HEK293T (cell line): Measurements from ENCODE around the gene KCNMA1.

Experiments used
- BHLHE40 ChIP-seq: fragments of 450-650 bp; IDR thresholded peaks from 2 replicates; pipeline ENCODE4 v1.6.1; 2016; ENCODE audit warnings: mild to moderate bottlenecking, moderate library complexity, borderline replicate concordance
- CTBP1 ChIP-seq: fragments of 450-650 bp; IDR thresholded peaks from 2 replicates; pipeline ENCODE4 v1.6.1; 2016; ENCODE audit warnings: borderline replicate concordance
- ELF4 ChIP-seq: fragments of 450-650 bp; IDR thresholded peaks from 2 replicates; pipeline ENCODE4 v1.6.1; 2017; ENCODE audit warnings: antibody characterized with exemption
- FOXA1 ChIP-seq: fragments of 450-650 bp; IDR thresholded peaks from 2 replicates; pipeline ENCODE4 v1.6.1; 2016; ENCODE audit warnings: mild to moderate bottlenecking
- FOXK2 ChIP-seq: fragments of 450-650 bp; IDR thresholded peaks from 2 replicates; pipeline ENCODE4 v1.6.1; 2016; ENCODE audit warnings: mild to moderate bottlenecking
- FOXM1 ChIP-seq: fragments of 450-650 bp; IDR thresholded peaks from 2 replicates; pipeline ENCODE4 v1.6.1; 2017; ENCODE audit warnings: mild to moderate bottlenecking, borderline replicate concordance
- HDGF ChIP-seq: fragments of 450-650 bp; IDR thresholded peaks from 2 replicates; pipeline ENCODE4 v1.6.1; 2017; ENCODE audit warnings: antibody characterized with exemption, borderline replicate concordance
- LEF1 ChIP-seq: fragments of 450-650 bp; IDR thresholded peaks from 2 replicates; pipeline ENCODE4 v1.6.1; 2017; ENCODE audit warnings: mild to moderate bottlenecking, borderline replicate concordance
- NFRKB ChIP-seq: fragments of 450-650 bp; IDR thresholded peaks from 2 replicates; pipeline ENCODE4 v1.6.1; 2016; ENCODE audit warnings: mild to moderate bottlenecking, moderate library complexity
- SP1 ChIP-seq: fragments of 450-650 bp; IDR thresholded peaks from 2 replicates; pipeline ENCODE4 v1.6.1; 2017
- SUZ12 ChIP-seq: fragments of 450-650 bp; IDR thresholded peaks from 2 replicates; pipeline ENCODE4 v1.6.1; 2016; ENCODE audit warnings: mild to moderate bottlenecking
- TARDBP ChIP-seq: fragments of 450-650 bp; IDR thresholded peaks from 2 replicates; pipeline ENCODE4 v1.6.1; 2016
- ZNF384 ChIP-seq: fragments of 450-650 bp; IDR thresholded peaks from 2 replicates; pipeline ENCODE4 v1.6.1; 2016
- TF ChIP-seq, protein P1 (sequence below): fragments of 450-650 bp; IDR thresholded peaks from 2 replicates; pipeline ENCODE4 v1.6.1; 2016

DNA sequence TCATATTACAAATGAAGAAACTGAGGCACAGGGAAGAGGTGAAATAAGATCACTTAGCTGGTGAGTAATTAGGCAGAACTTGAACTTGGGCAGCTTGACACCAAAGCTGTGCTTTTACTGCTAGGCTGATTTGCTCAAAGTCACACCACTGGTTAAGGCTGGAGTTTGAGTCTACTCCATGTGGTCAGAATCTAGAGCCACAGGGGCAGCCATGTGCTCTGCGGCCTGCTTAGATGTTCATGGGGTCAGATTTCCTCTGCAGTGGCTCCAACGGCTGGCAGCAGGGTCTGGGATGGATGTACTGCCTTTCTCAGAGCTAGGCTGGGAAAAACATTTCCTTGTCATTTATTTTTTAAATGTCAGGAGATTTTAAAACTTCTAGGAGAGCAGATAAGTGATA lies 417.5 kb downstream of the KCNMA1 start:
- no peak for TF ChIP-seq ZNF384
- no peak for TF ChIP-seq HDGF
- no peak for TF ChIP-seq FOXM1
- TF ChIP-seq LEF1 = no peak
- no peak for TF ChIP-seq ELF4
- TF ChIP-seq NFRKB = no peak
- TF ChIP-seq, protein P1, sequence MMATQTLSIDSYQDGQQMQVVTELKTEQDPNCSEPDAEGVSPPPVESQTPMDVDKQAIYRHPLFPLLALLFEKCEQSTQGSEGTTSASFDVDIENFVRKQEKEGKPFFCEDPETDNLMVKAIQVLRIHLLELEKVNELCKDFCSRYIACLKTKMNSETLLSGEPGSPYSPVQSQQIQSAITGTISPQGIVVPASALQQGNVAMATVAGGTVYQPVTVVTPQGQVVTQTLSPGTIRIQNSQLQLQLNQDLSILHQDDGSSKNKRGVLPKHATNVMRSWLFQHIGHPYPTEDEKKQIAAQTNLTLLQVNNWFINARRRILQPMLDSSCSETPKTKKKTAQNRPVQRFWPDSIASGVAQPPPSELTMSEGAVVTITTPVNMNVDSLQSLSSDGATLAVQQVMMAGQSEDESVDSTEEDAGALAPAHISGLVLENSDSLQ = no peak
- TF ChIP-seq FOXA1 = no peak
- TF ChIP-seq SP1 = no peak
- no peak for TF ChIP-seq BHLHE40
- TF ChIP-seq TARDBP = no peak
- no peak for TF ChIP-seq SUZ12
- TF ChIP-seq CTBP1 = no peak
- TF ChIP-seq FOXK2 = no peak
